ENCODE data around the gene RGS11. TPM values are rescaled to one million over a fixed set of nuclear protein-coding genes. Genes with fewer than 3 reads are reported as not detected.

The RGS11 gene
- not detected for polyA plus RNA-seq (2012; ENCODE audit: insufficient read depth, insufficient read length)

- DNase-seq (ENCODE audit: low read depth, low spot score), result no peak
- H3K4me3 ChIP-seq (ENCODE audit: low read length), result no peak within 1 kb of the TSS
These were observed at the start of gene RGS11 for GRCh38 chr16:275786-276232. TSS of gene RGS11 (minus strand) at chr16:275944. CDS start at chr16:275911, 33 bp downstream.

- DNase-seq (ENCODE audit: low read depth, low spot score), result peak; percentile 39
- H3K4me3 ChIP-seq (ENCODE audit: low read length), result peak overlapping the region; percentile 42
These were observed 48.9 kb upstream of the RGS11 start for GRCh38 chr16:324451-325334.

DNA sequence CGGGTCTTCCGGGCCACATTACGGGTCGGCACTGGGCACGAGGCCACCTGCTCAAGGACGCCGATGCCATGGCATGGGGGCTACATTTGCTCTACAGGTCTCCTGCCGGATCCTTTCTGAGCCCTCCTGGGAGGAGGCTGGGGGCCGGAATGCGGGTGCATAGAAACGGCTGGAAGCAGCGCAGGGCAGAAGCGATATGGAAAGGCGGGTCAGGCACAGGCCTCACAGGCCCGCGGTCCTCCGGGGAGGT lies 48.4 kb upstream of the RGS11 start:
- no peak overlapping the region for H3K4me3 ChIP-seq (ENCODE audit: low read length)
- no peak for DNase-seq (ENCODE audit: low read depth, low spot score)

GRCh38 chr16:322476-323143 lies 46.9 kb upstream of the RGS11 start:
- H3K4me3 ChIP-seq (ENCODE audit: low read length), result no peak overlapping the region
- DNase-seq (ENCODE audit: low read depth, low spot score), result no peak

DNA sequence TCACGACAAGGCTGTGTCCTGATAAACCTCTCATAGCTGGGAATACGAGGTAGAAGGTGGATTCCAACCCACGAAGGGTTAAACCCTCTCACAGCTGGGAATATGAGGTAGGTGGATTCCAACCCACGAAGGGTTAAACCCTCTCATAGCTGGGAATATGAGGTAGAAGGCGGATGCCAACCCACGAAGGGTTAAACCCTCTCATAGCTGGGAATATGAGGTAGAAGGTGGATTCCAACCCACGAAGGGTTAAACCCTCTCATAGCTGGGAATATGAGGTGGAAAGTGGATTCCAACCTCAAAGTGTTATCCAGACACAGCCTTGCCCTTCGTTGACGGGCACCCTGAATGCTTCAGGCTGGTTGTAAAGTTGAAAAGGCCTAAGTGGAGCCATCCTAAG lies 45.8 kb upstream of the RGS11 start:
- H3K4me3 ChIP-seq (ENCODE audit: low read length), result no peak overlapping the region
- no peak for DNase-seq (ENCODE audit: low read depth, low spot score)

GRCh38 chr16:320206-320605 lies 44.5 kb upstream of the RGS11 start:
- H3K4me3 ChIP-seq (ENCODE audit: low read length), result no peak overlapping the region
- no peak for DNase-seq (ENCODE audit: low read depth, low spot score)

- no peak overlapping the region for H3K4me3 ChIP-seq (ENCODE audit: low read length)
- no peak for DNase-seq (ENCODE audit: low read depth, low spot score)
These were observed 42.9 kb upstream of the RGS11 start for GRCh38 chr16:318628-319027.

- H3K4me3 ChIP-seq (ENCODE audit: low read length), result no peak overlapping the region
- DNase-seq (ENCODE audit: low read depth, low spot score), result peak; percentile 15
These were observed 41.8 kb upstream of the RGS11 start for GRCh38 chr16:317583-317982.

GRCh38 chr16:316741-317464 lies 41.2 kb upstream of the RGS11 start:
- no peak for DNase-seq (ENCODE audit: low read depth, low spot score)
- H3K4me3 ChIP-seq (ENCODE audit: low read length), result no peak overlapping the region

- H3K4me3 ChIP-seq (ENCODE audit: low read length), result no peak overlapping the region
- DNase-seq (ENCODE audit: low read depth, low spot score), result no peak
These were observed 39.1 kb upstream of the RGS11 start for GRCh38 chr16:314795-315299.

- H3K4me3 ChIP-seq (ENCODE audit: low read length), result no peak overlapping the region
- DNase-seq (ENCODE audit: low read depth, low spot score), result no peak
These were observed 38.6 kb upstream of the RGS11 start for GRCh38 chr16:314351-314750.

GRCh38 chr16:311725-312124 lies 36.0 kb upstream of the RGS11 start:
- no peak for DNase-seq (ENCODE audit: low read depth, low spot score)
- no peak overlapping the region for H3K4me3 ChIP-seq (ENCODE audit: low read length)

DNA sequence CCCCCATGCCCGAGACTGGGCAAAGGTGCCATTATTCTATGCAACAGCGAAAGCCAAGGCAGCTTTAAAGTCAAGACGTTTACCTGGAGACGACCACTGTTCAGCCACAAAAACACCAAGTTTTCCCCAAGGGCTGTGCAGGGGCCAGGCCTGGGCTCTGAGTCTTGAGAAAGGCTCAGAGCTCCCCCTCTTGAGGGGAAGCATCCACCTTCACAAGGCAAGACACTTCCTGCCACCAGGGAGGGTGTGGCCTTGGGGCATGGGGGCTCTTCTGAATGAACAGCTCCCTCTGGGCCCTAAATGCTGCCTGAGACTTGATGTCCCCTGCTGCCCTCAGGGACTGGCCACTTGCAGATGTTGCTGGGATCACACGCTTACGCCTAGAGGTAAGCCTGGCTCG lies 33.7 kb upstream of the RGS11 start:
- DNase-seq (ENCODE audit: low read depth, low spot score), result peak; percentile 80
- H3K4me3 ChIP-seq (ENCODE audit: low read length), result no peak overlapping the region

DNA sequence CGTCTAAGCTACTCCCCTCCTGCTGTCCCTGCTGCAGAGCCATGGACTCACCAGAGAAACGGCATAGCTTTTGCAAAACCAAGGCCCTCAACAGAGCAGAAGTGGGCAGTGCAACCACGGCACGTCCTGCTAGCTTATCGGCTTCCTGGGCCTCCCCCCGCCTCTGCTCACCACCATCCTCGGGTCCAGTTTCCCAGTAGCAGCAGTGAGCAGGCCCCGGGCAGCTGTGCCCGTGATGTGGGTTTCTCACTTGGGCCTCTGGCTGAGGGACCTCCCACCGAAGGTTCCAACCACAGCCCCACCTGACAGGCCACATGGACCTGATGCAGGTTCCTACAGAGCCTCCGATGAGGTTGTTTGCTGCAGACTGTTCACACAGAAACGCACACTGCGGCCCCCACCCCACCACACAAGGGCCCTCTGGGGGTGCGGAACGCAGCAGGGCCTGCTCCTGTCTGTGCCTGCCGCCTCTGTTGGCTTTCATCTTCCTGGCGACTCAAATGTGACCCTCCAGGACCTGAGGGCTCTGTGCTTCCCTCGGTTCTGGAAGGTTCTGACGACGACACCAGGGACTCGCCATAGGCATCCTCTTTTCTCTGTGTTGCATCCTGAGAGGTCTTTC lies 32.1 kb upstream of the RGS11 start:
- no peak for DNase-seq (ENCODE audit: low read depth, low spot score)
- no peak overlapping the region for H3K4me3 ChIP-seq (ENCODE audit: low read length)

GRCh38 chr16:306911-307370 lies 31.2 kb upstream of the RGS11 start:
- DNase-seq (ENCODE audit: low read depth, low spot score), result no peak
- H3K4me3 ChIP-seq (ENCODE audit: low read length), result no peak overlapping the region

DNA sequence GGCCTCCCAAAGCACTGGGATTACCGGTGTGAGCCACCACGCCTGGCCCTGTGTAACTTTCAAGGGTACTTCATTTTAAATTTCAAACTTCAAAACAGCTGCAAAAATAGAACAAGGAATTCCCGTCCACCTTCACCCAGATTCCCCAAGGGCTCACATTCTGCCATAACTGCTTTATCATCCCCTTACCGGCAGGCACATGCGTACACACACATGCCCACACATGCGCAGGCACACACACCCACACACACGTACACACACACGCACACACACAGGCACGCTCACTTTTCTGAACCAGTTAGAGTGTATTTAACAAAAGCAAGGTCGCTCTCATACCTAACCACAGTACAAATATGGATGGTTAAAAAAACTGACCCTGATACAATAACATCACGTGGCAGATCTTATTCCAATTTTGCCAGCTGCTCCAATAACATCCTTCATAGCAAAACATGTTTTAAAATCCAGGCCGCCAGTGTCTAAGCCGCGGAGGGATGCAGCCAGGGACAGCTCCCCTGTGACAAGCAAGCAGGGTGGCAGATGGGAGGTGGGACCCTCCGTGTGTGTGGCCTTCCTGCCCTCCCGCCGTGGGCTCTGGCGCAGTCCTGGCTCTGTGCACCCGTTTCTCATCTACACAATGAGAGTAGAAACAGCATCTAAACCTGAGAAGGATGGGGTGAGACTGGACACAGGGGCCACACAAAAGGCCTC lies 30.3 kb upstream of the RGS11 start:
- no peak overlapping the region for H3K4me3 ChIP-seq (ENCODE audit: low read length)
- DNase-seq (ENCODE audit: low read depth, low spot score), result no peak

- no peak for DNase-seq (ENCODE audit: low read depth, low spot score)
- H3K4me3 ChIP-seq (ENCODE audit: low read length), result no peak overlapping the region
These were observed 28.2 kb upstream of the RGS11 start for GRCh38 chr16:303760-304505.

DNA sequence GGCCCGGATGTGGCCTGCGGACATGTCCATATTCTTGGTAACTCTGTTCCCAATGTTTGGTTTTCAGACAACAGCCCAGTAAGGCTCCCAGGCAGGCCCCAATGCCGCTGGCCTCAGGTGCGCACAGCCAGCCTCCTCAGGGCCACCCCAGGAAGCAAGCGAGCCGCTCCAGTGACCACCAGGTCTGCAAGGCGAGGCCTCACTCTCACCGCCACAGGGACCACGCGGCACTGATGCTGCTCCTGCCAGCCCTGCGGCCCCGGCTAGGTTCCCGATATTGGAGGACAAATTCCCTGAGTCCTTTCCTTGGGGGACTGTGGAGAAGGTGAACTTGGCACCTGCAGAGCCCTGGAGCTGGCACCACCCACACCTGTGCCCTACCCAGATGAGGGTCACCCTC lies 26.2 kb upstream of the RGS11 start:
- no peak for DNase-seq (ENCODE audit: low read depth, low spot score)
- no peak overlapping the region for H3K4me3 ChIP-seq (ENCODE audit: low read length)
